Erythroblast (primary cell): ENCODE results near the gene TCF4.

ENCODE experiments used
- GATA1 ChIP-seq: IDR thresholded peaks from 2 replicates; pipeline ENCODE4 v1.6.1; 2011; ENCODE audit warnings: low read depth, mild to moderate bottlenecking, control low read depth, low read length, moderate library complexity
- POLR2A ChIP-seq: IDR thresholded peaks from 2 replicates; pipeline ENCODE4 v1.6.1; 2011; ENCODE audit warnings: mild to moderate bottlenecking, low read length

DNA sequence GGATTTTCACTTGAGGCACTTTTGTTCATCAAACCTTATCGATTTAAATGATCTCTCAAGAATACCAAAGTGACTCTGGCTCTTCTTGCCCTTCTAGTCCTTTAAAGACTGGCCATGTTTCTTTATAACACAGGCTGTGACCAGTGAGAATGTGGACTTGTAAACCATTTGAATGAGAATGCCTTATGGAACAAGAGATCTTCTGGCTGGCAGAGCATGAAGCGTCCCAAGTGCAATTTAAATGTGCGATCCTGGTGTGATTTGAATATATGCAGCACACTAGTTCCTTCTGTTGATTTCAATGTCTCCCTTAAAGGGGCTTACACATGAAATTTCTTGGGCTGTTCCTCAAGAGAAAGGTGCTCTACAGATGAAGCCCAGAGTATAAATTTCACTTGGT is 366.4 kb downstream of the TCF4 start:
- TF ChIP-seq POLR2A (no peak), GATA1 (no peak)
